HFFc6 (cell line): ENCODE measurements around the gene RTL5. TPM values are rescaled to one million over a fixed set of nuclear protein-coding genes. Genes with fewer than 3 reads are reported as not detected.

ENCODE experiments used
- DNase-seq: peaks from one replicate; pipeline ENCODE4 v3.0.0-alpha.2; 2018
- H3K27ac Mint-ChIP-seq: 2 replicates; pipeline ENCODE4 v1.8.0; 2020; ENCODE audit warnings: mild to moderate bottlenecking, mixed read lengths
- H3K27me3 Mint-ChIP-seq: 2 replicates; pipeline ENCODE4 v1.8.0; 2021; ENCODE audit warnings: mild to moderate bottlenecking, moderate library complexity, mixed read lengths; ENCODE audit not compliant: insufficient read depth
- H3K36me3 Mint-ChIP-seq: 2 replicates; pipeline ENCODE4 v1.8.0; 2021; ENCODE audit warnings: low read depth, mixed read lengths
- H3K4me1 Mint-ChIP-seq: 2 replicates; pipeline ENCODE4 v1.8.0; 2020; ENCODE audit warnings: low read depth, mixed read lengths
- H3K4me3 Mint-ChIP-seq: 2 replicates; pipeline ENCODE4 v1.8.0; 2020; ENCODE audit warnings: mild to moderate bottlenecking, moderate library complexity, mixed read lengths
- H3K9me3 Mint-ChIP-seq: 2 replicates; pipeline ENCODE4 v1.8.0; 2020; ENCODE audit warnings: mild to moderate bottlenecking, mixed read lengths
- total RNA-seq, 6 experiments: library from RNA; stranded (reverse); fragmentation: NEBNext Ultra II Directional; extraction: Animal tissue kit (Norgen Biotek cat#: 25700); gene quantifications; 2 replicates in 1 of 6; 3 replicates in 5 of 6; pipeline ENCODE4 v1.2.3, GENCODE V29; 2021
- TF ChIP-seq, protein P1 (sequence below): fragments of 200-600 bp; sonication (generic); IDR thresholded peaks from 2 replicates; pipeline ENCODE4 v1.5.0; 2021; ENCODE audit warnings: antibody characterized with exemption, mild to moderate bottlenecking

The RTL5 gene
- total RNA-seq, 6 experiments from 2014 or later, result 1.5 to 2.0 (median 1.9) TPM

DNA sequence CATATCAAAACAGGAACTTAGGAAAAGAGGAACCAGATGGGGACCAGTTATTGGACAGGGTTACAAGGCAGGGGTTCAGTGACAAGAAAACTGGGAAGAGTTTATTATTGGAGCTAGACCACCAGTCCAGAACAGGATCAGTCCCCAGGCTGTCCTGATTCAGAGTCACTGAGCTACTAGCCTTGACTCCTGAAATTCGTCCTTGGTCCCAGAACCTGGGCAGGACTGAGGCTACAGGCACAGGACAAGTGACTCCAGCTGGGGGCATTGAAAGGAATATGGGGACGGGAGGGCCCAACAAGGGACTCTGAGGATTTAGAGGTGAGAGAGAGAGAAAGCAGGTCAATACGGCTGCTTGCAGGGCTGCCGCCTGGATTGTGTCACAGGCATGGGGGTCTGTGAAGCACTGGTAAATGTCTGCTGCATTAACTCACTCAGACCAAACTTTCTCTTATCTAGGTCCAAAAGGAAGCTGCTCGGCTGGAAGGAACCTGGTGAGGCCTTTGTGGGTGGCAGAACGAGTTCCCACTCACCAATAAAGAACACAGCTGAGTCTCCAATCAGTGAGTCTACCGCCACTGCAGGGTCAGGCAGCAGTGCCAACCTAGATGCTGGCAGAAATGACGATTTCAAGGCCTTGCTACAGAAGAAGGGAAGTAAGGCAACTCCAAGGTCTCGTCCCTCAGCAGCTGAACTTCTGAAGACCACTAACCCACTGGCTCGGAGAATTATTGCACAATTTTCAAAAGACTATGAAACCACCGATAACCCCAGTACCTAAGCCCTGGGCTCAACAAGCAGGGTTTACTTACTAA is 11.3 kb upstream of the RTL5 start:
- H3K9me3 Mint-ChIP-seq, result no peaks in the 10 kb centered on the region
- no peak overlapping the region for H3K27ac Mint-ChIP-seq
- no peaks in the 10 kb centered on the region for H3K36me3 Mint-ChIP-seq
- peaks cover 6% of the 10 kb centered on the region; the same call in 1 of the 2 replicates for H3K4me1 Mint-ChIP-seq
- DNase-seq, result no peak
- TF ChIP-seq, protein P1, sequence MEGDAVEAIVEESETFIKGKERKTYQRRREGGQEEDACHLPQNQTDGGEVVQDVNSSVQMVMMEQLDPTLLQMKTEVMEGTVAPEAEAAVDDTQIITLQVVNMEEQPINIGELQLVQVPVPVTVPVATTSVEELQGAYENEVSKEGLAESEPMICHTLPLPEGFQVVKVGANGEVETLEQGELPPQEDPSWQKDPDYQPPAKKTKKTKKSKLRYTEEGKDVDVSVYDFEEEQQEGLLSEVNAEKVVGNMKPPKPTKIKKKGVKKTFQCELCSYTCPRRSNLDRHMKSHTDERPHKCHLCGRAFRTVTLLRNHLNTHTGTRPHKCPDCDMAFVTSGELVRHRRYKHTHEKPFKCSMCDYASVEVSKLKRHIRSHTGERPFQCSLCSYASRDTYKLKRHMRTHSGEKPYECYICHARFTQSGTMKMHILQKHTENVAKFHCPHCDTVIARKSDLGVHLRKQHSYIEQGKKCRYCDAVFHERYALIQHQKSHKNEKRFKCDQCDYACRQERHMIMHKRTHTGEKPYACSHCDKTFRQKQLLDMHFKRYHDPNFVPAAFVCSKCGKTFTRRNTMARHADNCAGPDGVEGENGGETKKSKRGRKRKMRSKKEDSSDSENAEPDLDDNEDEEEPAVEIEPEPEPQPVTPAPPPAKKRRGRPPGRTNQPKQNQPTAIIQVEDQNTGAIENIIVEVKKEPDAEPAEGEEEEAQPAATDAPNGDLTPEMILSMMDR, result no peak
- peaks cover 15% of the 10 kb centered on the region for H3K27me3 Mint-ChIP-seq
- no peak overlapping the region for H3K4me3 Mint-ChIP-seq

DNA sequence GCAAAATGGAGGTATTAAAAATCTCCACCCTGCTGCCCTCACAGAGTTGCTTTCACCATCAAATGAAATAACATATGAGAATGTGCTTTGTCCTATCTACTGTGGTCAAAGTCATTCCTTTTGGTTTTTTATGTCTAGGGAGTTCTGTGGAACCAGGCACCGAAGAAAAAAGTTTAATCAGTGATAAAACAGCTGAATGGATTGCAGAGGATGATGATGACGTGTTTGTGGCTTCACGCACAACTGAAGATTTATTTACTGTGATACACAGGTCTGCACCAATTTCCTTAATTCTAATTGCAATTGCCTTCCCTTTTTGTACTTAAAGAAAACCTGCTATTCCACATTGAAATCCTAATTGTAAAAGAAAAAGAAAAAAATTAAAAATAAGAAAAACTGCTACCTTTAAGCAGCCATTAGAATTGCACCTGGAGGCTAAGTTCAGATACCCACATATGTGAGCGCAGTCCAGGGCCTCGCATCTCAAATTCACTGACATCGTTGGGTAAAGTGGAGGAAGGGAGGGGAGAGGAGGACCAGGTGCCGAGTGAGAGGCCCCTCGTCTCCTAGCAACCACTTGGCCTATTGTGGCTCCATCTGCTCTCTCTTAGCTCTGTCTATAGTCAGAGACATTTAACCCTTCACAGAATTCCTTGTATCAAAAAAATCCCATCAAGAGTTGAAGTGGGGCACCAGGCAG is 10.5 kb upstream of the RTL5 start:
- H3K4me1 Mint-ChIP-seq, result peaks cover 6% of the 10 kb centered on the region; the same call in 1 of the 2 replicates
- peaks cover 9% of the 10 kb centered on the region for H3K27me3 Mint-ChIP-seq
- H3K36me3 Mint-ChIP-seq, result no peaks in the 10 kb centered on the region
- H3K9me3 Mint-ChIP-seq, result no peaks in the 10 kb centered on the region
- no peak overlapping the region for H3K27ac Mint-ChIP-seq
- TF ChIP-seq, protein P1, result no peak
- H3K4me3 Mint-ChIP-seq, result no peak overlapping the region
- DNase-seq, result no peak

DNA sequence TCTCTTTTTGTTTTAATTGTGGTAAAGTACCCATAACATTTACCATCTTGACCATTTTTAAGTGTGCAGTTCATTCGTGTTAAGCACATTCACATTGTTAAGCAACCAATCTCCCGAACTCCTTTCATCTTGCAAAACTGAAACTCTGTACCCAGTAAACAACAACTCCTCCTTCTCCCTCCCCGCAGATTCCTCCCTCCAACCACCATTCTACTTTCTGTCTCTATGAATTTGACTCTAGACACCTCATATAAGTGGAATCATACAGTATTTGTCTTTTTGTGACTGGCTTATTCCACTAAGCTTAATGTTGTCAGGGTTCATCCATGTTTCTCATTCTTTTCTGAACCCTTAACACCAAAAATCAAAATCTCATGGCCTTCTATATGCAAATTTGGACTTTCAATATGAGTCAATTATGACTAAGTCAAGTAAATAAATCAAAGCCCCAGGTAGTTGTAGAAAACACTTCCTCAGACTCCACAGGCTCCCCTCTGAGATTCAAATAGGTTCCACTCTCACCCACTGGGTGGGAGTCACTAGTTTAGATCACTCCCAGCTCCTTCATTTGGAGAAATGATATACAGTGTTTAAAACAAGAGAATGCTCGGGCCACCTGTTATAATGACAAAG is 9.8 kb upstream of the RTL5 start:
- Mint-ChIP-seq H3K36me3 (no peaks in the 10 kb centered on the region), H3K4me1 (peaks cover 6% of the 10 kb centered on the region; the same call in 1 of the 2 replicates), H3K9me3 (no peaks in the 10 kb centered on the region), H3K27ac (no peak overlapping the region), H3K4me3 (no peak overlapping the region), H3K27me3 (peaks cover 5% of the 10 kb centered on the region)
- TF ChIP-seq, protein P1, result no peak
- no peak for DNase-seq

DNA sequence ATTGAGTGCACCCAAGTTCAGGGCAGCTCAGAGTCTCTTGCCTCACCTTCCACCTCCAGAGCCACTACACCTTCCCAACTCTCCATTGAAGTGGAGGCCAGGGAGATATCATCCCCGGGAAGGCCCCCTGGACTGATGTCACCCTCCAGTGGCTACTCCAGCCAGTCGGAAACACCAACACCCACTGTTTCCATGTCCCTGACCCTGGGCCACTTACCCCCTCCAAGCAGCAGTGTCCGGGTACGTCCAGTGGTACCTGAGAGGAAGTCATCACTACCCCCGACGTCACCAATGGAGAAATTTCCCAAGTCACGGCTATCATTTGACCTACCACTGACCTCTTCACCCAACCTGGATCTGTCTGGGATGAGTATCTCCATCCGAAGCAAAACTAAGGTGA is 7.8 kb upstream of the RTL5 start:
- DNase-seq, result no peak
- Mint-ChIP-seq H3K36me3 (no peaks in the 10 kb centered on the region), H3K4me3 (no peak overlapping the region), H3K4me1 (peaks cover 6% of the 10 kb centered on the region; the same call in 1 of the 2 replicates), H3K27me3 (peaks cover 5% of the 10 kb centered on the region), H3K27ac (no peak overlapping the region), H3K9me3 (no peaks in the 10 kb centered on the region)
- TF ChIP-seq, protein P1, result no peak

DNA sequence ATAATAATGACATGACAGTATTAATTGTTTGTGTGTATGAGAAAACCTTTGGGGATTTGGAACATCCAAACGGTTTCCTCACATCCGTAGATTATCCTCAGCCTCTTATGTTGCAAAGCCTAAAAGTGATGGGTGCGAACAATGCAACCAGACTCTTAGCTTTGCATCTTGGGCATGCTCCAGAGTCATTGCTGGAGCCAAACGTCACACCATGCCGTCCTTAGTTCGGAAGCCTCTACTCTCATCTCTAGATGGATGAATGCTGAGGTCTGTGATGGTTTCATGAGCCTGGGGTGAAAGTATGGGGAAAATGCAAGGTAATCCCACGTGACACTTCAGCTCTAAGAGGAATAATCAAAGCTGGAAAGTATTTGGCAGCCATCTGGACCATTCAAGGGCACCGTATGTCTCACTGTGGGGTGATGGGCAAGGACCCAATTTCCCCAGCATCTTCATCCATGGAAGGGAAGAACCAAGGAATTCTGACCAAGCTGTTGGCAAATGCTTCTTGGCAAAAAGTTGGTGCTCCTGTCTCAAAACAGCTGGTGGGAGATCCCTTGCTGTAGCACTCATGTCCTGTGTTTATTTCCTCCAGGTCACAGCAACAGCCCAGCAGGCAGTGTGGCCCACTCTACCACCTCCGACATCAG is 6.3 kb upstream of the RTL5 start:
- no peaks in the 10 kb centered on the region for H3K9me3 Mint-ChIP-seq
- DNase-seq, result no peak
- H3K4me3 Mint-ChIP-seq, result no peak overlapping the region
- no peak overlapping the region for H3K27ac Mint-ChIP-seq
- TF ChIP-seq, protein P1, result no peak
- H3K27me3 Mint-ChIP-seq, result peaks cover 3% of the 10 kb centered on the region; the same call in 1 of the 2 replicates
- H3K4me1 Mint-ChIP-seq, result peaks cover 6% of the 10 kb centered on the region; the same call in 1 of the 2 replicates
- H3K36me3 Mint-ChIP-seq, result no peaks in the 10 kb centered on the region
